Ovary (tissue), 3 donors: ENCODE data around the gene NR4A1.

Experiments
- EP300 ChIP-seq: sonication (generic); formaldehyde crosslinking; IDR thresholded peaks from one replicate; pipeline ENCODE4 v1.6.1; 2017; ENCODE audit warnings: antibody characterized with exemption
- POLR2A ChIP-seq: fragments of 450-650 bp; IDR thresholded peaks from one replicate; pipeline ENCODE4 v1.6.1; 2017; ENCODE audit warnings: antibody characterized with exemption, mild to moderate bottlenecking, moderate library complexity
- TF ChIP-seq, protein P1 (sequence below), 3 donors: fragments of 450-650 bp in 2 of 3; fragments of 200-600 bp in 1 of 3; IDR thresholded peaks; one replicate each; pipeline versions ENCODE4 v1.5.1 to v1.8.0; 2016 to 2022; ENCODE audit warnings: antibody characterized with exemption in 3 of 3, mild to moderate bottlenecking in 1 of 3
- donor health status: DM: no; HTN: no; CAD: no.

DNA sequence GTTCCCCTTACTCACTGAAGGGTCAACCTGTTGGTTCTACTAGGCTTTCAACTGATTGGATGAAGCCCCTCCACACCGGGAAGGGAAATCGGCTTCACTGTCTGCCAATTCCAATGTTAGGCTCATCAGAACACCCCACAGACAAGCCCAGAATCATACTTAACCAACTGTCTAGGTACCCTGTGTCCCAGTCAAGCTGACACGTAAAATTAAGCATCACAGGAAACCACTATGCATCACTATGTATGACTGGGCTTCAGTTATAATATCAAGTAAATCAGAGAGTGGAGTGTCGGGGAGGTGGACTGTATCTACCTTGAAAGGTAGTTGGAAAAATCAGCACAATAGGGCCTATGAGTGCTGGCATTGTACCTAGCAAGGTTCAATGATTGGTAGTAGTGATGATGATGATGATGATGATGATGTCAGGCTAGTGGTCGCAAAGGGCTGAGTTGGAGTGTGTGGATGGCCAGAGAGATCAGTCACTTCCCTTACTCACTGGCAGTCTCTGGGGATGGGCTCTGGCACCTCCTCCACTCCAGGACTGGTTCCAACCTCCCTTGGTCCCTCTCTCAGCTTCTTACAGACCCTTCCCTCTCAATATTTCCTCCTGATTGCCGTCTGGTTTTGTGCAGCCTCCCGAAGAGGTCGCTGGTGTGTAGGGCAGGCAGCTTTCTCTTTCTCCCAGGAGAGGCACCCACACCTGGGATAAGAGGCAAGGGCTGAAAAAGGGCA is 15.3 kb downstream of the NR4A1 start:
- TF ChIP-seq POLR2A (no peak), EP300 (no peak)
- TF ChIP-seq, protein P1, sequence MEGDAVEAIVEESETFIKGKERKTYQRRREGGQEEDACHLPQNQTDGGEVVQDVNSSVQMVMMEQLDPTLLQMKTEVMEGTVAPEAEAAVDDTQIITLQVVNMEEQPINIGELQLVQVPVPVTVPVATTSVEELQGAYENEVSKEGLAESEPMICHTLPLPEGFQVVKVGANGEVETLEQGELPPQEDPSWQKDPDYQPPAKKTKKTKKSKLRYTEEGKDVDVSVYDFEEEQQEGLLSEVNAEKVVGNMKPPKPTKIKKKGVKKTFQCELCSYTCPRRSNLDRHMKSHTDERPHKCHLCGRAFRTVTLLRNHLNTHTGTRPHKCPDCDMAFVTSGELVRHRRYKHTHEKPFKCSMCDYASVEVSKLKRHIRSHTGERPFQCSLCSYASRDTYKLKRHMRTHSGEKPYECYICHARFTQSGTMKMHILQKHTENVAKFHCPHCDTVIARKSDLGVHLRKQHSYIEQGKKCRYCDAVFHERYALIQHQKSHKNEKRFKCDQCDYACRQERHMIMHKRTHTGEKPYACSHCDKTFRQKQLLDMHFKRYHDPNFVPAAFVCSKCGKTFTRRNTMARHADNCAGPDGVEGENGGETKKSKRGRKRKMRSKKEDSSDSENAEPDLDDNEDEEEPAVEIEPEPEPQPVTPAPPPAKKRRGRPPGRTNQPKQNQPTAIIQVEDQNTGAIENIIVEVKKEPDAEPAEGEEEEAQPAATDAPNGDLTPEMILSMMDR (IDR thresholded peaks at IDR 0.05), result no peak
